Suppressor macrophage treated with lipopolysaccharide for 1 hour (primary cell): ENCODE data around the gene CDC37.
"Not testable (repeated sequence)": the region's sequence is repeated elsewhere in the genome, so short reads cannot be mapped to it uniquely, and the experiment has no call there.

Experiments used
- DNase-seq, 3 donors: peaks; one replicate each; pipeline ENCODE4 v3.0.0-alpha.2; 2020 to 2022

The CDC37 gene

DNA sequence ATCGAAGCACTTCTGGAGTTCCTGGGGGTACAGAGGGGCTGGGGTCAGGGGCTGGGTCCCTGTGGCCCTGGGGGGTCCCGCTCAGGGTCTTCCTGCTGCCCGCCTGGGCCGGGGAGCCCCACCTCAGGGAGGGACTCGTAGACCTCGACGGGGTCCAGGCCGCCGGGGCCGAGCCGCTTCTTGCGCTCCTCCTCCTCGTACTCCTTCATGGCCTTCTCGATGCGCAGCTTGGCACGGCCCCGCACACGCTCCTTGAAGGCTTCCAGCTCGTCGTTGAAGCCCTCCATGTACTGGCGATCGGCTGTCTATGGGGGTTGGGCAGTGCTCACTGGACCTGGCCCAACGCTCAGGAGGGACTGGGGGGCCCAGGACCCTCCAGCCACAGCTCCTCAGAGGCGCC lies 10.2 kb downstream of the CDC37 start:
- DNase-seq: no peak

DNA sequence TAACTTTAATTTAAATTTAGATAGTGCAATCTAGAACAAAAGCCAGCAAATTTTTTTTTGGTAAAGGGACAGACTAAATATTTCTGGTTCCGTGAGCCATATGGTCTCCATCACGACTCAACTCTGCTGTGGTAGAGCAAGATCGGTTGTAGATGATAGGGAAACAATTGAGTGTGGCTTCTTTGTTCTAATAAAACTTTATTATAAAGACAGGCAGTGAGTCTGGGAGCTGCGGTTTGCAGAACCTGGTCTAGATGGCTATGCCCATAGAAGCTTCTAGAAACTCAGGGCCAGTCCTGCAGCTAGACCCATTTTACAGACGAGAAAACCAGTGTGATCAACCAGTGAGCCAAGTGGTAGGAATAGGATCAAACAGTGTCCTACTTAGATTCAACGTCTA lies 11.2 kb downstream of the CDC37 start:
- no peak for DNase-seq

DNA sequence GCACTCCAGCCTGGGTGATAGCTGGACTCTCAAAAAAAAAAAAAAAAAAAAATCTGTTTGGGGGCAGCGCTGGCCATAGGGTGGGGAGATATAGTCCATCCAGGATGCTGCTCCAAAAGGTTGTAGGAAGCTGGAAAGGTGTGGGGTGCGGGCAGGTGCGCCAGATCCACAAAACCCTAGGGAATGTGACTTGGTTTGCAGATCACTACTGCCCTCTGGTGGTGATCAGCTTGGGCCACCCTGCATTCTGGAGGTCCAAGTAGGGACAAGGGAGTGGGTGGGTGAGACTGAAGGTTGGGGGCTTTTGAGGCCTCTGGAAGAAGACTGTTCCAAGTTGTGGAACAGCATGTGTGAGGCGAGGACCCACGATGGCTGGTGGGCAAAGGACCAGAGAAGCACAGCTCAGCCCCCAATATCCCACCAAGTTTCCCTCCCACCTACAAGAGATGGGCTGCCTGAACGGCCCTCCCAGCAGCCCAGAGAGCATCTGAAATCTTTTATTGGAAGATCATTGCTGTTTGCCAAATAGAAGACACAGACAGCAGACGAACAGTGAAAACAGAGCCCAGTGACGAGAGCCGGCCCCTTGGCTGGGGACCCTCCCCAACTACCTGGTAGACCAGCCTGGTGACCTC lies 12.6 kb downstream of the CDC37 start:
- DNase-seq: peak; percentile 76 to 85 (median 84)

DNA sequence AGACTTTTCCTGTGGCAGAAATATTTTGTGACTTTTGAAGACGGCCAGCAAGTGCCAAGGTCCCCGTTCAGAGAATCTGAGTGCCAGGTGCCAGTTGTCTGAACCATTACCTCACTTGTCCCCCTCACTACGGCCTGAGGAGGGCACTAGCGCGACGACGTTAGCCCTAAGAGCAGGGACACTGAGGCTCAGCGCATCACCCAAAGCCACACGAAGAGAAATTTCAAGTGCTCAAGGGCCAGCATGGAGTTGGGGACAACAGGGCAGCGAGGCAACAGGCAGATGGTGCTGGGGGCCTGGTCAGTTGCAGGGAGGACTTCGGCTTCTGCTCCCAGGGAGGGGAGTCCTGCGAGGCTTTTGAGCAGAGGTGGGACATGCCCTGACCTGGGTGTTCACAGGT lies 13.5 kb downstream of the CDC37 start:
- no peak for DNase-seq

DNA sequence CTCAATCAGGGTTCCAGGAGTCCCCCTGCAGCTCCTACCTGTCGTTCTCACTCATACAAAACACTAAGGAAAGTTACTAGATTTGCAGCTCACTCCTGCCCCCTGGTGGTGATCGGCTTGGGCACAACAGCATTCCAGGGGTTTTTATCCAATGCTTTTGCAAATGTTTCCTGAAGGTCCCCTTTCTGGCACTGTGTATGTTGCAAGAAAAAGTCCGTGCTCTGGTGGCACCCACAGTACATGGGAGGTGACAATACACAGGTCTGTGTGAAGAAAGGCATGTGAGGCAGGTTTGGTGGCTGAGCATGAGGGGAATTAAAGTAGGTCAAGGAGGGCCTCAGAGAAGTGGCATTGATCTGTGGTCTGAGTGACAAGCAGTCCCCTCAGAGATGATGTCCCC lies 14.4 kb downstream of the CDC37 start:
- DNase-seq: peak; percentile 84 to 93 (median 88)

DNA sequence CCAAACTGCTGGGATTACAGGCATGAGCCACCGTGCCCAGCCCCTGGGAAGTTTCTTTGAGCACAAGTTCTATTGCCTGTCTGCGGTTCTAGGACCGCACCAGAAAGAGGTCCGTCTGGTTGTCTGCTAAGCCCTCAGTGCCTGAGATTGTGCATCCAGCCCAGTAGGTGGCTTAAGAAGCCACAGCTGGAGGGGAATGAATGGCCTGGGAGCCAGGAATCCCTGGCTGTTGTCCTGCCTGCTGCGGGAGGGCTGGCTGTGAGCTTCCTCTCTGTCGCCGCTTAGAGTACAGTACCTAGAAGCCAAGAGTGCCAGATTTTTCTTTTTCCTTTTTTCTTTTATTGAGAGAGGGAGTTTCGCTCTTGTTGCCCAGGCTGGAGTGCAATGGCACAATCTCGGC lies 18.8 kb downstream of the CDC37 start:
- DNase-seq: no peak

DNA sequence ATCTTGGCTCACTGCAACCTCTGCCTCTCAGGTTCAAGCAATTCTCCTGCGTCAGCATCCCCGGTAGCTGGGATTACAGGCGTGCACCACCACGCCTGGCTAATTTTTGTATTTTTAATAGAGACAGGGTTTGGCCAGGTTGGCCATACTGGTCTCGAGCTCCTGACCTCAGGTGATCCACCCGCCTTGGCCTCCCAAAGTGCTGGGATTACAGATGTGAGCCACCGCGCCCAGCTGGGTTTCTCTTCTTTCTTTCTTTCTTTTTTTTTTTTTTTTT lies 20.2 kb downstream of the CDC37 start:
- DNase-seq: not testable (repeated sequence)

DNA sequence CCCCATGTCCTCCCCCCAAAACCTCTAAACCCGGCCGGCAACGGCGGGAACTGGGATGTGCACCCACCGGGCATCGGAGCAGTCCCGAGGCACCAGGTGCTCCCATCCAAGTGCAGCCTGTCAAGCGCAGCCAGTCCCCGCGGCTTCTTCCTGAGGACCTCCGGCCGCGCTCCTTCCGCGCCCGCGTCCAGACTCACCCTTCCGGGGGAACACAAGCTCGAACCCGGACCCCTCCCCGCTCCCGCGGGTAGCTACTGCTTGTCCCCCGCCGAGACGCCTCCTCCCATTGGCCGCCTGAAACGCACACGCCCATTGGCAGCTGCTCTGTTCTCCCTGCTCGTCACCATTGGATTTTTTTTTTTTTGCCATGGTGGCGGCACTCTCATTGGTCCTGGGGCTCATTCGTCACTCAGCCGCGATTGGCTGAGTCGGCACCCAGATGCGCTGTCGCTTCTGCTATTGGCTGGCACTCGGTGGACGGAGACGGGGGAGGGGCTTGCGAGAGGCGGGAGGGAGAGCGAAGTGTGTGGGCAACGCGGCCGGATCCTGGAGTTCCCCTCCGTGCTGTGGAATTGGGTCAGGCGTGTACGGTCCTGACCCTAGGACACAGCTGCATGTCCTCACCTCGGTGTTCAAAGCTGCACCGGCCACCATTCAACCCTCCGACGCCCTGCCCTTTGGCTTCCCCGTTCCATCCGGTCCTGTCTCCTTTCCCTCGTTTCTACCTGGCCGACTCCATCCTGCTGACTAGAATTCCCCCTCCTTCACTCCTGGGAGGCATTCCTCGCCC lies 22.8 kb downstream of the CDC37 start, which contains the start of gene TYK2:
Gene TYK2, minus strand, starts transcription at position 260 of the 790 bp plus-strand sequence. CDS start 2,166 bp downstream, outside the sequence.
- peak; percentile 98 to 99 (median 99) for DNase-seq

DNA sequence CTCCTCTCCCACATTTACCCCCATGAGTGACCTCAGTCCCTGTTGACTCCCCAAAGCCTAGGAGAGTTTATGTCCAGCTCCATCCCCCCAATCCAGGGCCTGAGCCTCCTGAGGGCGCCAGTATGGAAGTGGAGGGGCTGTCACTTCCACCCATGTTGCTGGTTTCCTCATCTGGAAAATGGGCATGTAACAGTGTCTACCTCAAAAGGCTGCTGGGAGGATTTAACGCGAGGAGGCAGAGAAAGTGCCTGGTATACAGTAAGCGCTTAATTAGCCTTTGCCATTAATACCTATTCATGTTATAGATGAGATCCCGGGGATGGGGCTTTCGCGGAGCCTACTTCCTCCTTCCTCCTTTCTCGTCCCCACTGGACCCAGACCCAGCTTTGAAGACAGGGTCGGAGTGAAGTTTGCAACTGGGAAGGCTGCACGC lies 23.4 kb downstream of the CDC37 start:
- peak in 1 of 3 donors; percentile 35 for DNase-seq

DNA sequence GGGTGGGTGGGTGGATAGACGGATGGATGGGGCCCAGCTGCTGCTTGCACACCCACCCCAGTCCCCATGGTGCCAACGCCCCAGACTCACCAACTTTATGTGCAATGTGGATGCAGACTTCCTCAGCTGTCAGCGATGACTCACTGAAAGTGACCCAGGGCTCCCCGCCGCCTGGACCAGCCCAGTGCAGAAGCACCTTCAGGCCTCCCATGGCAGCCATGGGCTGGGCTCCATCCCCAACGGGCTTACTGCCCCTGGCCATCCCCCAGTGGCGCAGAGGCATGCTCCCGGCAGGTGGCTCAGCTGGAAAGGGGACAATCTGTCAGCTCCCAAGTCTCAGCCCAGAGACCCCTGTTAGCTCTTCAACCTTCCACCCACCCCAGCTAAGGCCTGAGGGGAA lies 25.2 kb downstream of the CDC37 start:
- DNase-seq: peak in 2 of 3 donors; percentile 42 to 50

DNA sequence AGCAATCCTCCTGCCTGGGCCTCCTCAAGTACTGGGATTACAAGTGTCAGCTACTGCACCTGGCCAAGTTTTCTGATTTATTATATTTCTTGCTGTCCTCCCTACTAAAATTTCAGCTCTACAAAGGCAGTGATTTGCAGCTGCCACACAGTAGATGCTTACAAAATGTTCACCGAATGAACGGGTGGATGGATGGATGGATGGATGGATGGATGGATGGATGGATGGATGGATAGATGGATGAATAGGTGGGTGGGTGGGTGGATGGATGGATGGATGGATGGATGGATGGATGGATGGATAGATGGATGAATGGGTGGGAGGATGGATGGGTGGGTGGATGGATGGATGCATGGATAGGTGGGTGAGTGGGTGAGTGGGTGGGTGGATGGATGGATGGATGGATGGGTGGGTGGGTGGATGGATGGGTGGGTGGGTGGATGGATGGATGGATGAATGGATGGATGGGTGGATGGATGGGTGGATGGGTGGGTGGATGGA lies 26.2 kb downstream of the CDC37 start:
- not testable (repeated sequence) for DNase-seq

DNA sequence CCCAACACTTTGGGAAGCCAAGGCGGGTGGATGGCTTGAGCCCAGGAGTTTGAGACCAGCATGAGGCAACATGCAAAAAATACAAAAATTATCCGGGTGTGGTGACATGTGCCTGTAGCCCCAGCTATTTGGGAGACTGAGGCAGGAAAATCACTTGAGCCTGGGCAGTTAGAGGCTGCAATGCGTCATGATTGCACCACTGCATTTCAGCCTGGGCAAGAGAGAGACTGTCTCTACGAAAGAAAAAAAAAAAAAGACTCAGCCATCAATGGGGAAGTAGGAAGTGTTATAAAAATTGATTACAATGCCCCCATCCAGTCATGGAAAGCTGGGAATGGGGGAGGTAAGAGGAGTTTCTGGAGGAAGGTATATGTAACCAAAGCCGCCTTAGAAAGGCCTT lies 28.4 kb downstream of the CDC37 start:
- peak in 2 of 3 donors; percentile 43 to 44 for DNase-seq

DNA sequence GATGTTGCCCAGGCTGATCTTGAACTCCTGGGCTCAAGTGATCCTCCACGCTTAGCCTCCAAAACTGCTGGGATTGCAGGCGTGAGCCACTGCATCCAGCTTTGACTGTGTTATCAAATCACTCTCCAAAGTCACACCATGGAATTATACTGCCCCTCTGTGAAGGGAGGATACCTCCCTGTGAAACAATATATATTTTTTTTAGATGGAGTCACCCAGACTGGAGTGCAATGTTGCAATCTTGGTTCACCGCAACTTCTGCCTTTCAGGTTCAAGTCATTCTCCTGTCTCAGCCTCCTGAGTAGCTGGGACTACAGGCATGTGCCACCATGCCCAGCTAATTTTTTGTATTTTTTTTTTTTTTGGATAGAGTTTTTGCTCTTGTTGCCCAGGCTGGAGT lies 30.7 kb downstream of the CDC37 start:
- DNase-seq: peak; percentile 61 to 81 (median 80)

DNA sequence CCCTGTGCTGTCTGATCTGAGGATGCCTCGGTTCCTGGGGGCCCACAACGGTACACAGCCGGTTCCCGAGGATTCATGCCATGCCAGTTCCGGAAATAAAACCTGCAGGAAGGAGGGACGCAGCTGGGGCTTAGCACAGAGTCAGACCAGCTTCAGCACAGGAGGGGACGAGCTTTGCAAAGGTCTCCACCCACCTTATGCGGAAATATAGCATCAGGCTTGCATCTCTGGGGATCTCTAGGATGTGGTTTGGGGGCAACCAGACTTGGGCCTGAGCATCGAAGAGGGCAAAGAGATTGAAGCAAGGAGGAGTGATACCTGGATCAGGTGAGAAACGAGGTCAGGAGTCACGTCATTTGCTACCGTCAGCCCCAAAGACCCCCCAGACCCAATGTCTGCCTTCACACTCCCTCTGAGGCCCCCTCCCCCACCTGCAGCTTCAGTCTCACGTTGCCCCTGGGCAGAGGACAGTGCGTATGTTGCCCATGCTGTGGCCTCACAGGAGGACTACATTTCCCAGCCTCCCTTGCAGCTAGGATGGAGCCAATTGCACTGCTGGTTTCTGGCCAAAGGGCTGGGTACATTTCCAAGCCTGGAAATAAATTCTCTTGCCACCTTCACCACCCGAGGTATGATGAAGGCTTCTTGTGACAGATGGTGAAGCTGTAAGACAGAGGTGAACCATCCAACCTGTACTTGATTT lies 35.1 kb downstream of the CDC37 start:
- DNase-seq: no peak

DNA sequence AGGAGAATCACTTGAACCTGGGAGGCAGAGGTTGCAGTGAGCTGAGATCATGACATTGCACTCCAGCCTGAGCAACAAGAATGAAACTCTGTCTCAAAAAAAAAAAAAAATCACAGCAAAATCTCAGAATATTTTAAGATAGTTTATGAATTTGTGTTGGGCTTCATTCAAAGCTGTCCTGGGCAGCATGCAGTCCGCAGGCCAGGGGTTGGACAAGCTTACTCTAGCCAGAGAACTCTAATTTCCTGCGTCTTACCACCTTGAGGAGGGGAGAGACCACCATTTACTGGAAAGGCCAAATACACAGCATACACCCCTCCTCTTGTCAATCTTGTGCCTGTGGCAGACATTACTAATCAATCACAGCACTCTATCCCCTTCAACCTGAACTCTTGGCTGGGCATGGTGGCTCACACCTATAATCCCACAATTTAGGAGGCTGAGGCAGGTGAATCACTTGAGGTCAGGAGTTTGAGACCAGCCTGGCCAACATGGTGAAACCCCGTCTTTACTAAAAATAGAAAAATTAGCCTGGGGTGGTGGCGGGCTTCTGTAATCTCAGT lies 36.3 kb downstream of the CDC37 start:
- not testable (repeated sequence) for DNase-seq

DNA sequence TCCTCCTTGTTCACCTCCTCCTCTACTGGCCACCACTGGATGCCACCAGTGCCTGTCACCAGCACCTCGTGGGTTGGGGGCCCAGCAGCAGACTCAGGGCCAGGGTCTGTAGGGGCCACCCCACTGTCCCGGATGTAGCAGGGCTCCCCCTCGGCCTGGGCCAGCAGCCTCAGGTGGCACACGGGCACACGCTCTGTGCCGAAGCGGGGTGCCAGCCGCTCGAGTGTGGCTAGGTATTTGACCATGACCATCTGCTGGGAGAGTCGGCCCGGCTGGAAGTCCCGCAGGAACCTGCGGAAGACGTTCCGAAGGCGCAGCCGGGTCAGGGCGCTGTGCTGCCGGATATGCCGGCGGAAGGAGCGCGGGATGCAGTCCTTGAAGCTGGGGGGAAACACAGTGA lies 37.8 kb downstream of the CDC37 start:
- no peak for DNase-seq

DNA sequence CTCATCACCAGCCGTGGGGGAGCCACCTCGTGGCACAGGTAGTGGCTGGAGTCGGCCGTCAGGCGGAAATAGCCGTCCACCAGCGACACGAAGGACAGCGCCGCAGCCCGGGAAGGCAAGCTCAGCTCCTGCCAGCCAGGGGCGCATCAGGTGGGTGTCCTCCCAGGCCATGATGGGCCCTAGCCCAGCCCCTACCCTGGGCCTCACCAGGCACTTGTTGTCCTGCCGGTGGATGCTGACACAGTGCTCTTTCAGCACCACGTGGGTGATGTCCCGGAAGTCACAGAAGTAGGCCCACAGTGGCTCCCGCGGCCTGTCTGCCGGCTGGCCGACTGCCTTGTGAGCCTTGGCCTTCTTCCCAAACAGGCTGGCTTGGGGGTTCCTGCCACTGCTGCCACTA lies 38.7 kb downstream of the CDC37 start:
- DNase-seq: no peak

DNA sequence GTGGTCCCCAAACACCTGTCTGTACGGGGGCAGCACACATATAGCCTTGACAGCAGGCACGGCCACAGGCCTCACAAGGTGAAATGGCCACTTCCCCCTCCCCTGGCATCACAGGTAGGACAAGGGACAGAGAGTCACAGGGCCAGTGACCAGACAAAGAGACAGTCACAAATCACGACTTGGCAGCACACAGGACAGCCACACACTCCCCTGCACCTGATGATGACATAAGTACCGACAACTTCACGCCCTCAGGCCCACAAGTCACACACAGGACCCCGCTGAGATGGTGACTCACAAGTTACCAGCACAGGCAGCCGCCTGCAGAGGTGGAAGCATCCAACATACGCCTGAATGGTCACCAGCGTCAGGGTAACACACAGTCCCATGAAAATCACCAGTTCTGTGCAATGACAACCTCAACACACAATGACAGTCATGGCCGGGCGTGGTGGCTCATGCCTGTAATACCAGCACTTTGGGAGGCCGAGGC lies 39.5 kb downstream of the CDC37 start:
- DNase-seq: no peak

DNA sequence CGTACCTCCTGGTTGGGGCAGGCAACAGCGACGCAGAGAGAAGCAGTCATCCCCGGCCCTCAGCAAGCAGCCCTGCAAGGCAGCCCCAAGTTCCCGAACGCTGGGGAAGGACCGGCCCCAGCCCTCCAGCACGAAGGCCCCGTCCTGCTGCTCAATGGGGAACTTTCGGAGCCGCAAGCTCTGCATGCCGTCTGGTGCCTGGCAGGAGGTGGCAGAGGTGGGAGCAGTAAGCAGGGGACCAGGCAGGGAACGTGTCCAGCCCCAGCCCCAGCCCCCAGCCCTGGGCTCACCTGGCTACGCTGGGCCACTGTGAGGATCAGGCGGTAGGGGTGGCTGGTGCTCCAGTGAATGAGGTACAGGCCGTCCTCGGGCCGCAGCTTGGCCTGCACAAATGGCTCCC lies 41.1 kb downstream of the CDC37 start:
- no peak for DNase-seq

DNA sequence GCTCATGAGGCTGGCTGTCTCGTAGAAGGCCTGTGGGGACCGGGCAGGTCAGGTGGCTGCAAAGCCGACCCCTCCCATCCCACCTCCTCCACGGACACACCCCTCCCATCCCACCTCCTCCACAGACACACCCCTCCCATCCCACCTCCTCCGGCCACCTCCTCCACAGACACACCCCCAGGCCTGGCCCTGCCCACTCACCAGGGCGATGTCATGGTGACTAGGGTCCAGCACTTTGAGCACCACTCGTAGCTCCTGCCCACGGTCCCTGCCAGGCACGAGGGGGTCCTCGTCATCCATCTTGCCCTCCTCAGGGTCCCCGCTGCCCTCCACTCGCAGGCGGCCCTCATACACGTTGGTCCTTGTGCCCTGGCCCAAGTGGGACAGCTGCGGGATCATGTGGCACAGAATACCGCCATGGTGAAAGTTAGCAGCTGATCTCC lies 41.8 kb downstream of the CDC37 start:
- DNase-seq: no peak

DNA sequence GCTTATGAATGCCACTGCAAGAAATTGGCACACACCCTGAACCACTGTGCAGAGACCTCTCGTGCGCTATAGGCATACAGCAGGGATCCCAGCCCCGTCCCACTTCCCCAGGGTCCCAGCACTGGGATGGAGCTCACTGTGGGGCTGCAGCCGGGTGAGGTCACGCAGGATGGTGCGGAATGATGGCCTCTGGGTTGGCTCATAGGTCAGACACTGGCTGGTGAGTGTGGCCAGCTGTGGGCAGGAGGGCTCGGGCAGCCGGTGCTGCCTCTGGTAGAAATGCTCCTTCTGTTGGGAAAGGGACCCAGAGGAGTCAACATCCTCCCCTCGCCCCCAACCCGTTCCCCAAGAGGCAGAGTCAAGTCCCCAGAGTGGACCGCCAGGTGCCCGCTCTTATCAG lies 46.9 kb downstream of the CDC37 start:
- DNase-seq: no peak

DNA sequence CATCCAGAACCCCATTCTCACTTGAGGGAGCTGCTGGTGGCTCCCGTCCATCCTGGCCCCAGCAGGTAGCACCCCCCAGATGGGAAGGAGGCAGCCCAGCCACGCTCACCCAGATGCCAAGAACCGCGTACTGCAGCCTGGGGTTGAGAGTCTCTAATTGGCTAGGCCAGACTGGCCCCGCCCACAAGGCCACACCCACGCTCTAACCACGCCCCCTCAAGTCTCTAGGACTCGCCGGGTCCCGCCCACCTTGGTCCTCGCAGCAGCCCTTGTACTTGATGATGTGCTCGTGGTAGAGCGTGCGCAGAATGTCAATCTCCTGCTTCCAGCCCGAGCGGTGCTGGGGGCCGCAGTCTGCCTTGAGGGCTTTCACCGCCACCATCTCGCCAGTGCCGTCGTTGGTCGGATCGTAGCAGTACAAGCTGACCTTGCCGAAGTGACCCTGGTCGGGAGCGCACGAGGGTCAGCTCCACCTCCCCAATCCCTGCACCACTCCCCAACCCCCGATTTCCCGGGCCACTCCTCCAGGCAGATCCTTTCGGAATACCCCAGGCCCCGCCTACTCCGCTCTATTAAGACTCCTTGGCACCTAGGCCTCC lies 49.5 kb downstream of the CDC37 start:
- DNase-seq: peak; percentile 33 to 58 (median 39)
